Subcutaneous adipose tissue (tissue), 4 donors: ENCODE results near the gene C19orf38. TPM values are rescaled to one million over a fixed set of nuclear protein-coding genes. Genes with fewer than 3 reads are reported as not detected.

Source experiments
- total RNA-seq, 4 donors: library from RNA; depleted of rRNA; stranded (reverse); fragments of >200 nt; gene quantifications; one replicate each; pipeline ENCODE4 v1.1.0, GENCODE V29; 2016
- TF ChIP-seq, protein P1 (sequence below): fragments of 450-650 bp; IDR thresholded peaks from one replicate; pipeline ENCODE4 v1.5.1; 2016; ENCODE audit warnings: low read depth, mild to moderate bottlenecking, control low read depth, antibody characterized with exemption, moderate library complexity

C19orf38 gene
- total RNA-seq, 4 donors from 2014 or later = 0.98 to 16.7 (median 5.1) TPM; not detected in 1

GRCh38 chr19:10896851-10897526, 48.8 kb downstream of the C19orf38 start:
- TF ChIP-seq, protein P1, sequence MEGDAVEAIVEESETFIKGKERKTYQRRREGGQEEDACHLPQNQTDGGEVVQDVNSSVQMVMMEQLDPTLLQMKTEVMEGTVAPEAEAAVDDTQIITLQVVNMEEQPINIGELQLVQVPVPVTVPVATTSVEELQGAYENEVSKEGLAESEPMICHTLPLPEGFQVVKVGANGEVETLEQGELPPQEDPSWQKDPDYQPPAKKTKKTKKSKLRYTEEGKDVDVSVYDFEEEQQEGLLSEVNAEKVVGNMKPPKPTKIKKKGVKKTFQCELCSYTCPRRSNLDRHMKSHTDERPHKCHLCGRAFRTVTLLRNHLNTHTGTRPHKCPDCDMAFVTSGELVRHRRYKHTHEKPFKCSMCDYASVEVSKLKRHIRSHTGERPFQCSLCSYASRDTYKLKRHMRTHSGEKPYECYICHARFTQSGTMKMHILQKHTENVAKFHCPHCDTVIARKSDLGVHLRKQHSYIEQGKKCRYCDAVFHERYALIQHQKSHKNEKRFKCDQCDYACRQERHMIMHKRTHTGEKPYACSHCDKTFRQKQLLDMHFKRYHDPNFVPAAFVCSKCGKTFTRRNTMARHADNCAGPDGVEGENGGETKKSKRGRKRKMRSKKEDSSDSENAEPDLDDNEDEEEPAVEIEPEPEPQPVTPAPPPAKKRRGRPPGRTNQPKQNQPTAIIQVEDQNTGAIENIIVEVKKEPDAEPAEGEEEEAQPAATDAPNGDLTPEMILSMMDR = no peak

DNA sequence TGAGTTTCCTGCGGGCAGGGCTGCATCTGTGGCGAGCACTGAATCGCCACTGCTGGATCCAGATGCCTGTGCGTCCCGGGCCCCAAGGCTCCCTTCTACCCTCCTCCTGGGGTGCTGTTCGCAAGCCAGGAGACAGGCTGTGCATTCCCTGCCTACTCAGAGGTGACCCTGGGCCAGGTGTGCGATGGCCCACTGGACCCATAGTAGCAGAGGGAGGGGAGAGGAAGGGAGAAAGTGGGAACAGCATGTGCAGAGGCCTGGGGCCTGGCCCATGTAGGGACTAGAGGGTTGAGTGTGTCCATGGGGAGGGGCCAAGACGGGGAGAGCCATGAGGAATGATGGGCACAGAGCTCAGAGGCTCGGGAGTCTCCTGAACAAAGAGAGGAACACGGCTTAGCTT, 50.4 kb downstream of the C19orf38 start:
- TF ChIP-seq, protein P1 = no peak

DNA sequence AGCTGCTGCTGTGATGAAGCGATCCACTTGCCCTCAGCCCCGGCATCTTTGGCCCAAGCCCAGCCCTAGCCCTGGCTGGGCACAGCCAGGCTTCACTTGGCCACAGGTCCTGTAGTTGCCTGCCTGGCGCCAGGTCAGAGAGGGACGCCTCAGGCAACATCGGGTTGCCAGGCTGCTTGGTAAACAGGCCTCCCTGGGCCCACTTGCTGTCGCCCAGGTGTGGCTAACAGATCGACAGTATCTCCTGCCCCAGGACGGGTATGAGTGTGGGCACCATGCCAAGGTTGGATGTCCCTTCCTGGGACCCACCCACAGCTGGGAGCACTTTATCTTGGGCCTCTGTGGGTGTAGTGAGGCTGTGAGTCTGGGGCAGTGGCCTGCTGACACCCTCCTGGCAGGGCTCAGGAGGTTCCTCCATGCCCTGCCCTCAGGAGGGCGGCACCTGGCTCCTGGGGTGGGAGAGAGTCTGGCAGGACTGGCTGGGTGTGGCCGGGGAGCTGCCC, 51.0 kb downstream of the C19orf38 start:
- TF ChIP-seq, protein P1 = no peak

- TF ChIP-seq, protein P1 = no peak
Observed at GRCh38 chr19:10907925-10908324, 59.7 kb downstream of the C19orf38 start.

- TF ChIP-seq, protein P1 = no peak
Observed at GRCh38 chr19:10908380-10908960, 60.3 kb downstream of the C19orf38 start.

DNA sequence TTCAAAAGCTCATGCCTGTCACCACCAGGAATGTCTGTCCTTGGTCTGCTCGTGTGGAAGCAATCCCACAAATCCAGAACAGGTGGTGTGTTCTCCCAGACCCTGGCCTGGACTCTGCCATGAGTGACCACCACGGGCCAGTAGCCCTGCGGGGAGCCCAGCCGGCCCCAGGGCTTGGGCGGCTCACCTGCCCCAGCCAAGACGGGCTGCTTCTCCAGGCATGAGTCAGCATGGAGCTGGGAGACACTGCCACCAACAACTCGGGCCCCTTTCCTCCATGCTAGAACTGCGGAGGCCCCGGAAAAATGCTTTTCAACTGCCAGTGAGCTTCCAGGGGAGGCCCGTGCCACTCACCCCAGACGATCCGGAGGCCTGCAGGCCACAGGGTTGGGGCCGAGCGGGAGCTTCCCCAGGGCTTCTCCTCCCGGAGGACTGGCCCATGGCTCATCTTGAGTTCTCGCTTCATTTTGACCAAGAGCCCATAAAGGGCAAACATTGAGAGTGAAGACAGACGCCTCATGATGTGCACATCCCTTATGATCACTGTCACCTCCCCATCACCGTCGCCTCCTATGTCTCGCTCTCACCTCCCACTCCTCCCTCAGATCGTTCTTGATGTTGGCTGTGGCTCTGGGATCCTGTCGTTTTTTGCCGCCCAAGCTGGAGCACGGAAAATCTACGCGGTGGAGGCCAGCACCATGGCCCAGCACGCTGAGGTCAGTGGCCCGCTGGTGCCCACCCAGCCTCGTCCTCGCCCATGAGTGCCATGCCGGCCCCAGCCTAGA, 63.6 kb downstream of the C19orf38 start:
- TF ChIP-seq, protein P1 = no peak

DNA sequence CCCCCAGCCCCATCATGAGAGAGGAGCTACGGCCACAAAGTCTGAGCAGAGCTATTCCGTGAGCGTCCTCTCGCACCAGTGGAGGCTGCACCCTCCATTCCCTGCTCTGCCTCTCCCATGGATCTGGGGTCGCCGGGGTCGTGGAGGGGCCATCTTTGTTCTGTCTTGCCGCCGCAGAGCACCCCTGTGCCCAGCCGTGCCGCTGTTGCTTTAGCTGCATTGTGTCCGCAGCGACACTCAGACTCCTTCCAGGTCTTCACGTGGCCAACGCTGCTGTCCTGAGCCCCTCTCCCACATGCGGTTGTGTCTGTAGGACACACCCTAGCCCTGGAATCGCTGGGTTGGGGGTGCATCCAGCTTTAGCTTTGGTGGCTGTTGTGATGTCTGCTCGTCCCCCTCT, 64.4 kb downstream of the C19orf38 start:
- TF ChIP-seq, protein P1 = no peak
